ENCODE results near the gene RNF207. TPM values are rescaled to one million over a fixed set of nuclear protein-coding genes. Genes with fewer than 3 reads are reported as not detected.

Gene RNF207
- total RNA-seq, 1 experiment from 2014 or later = 9.2 TPM

GRCh38 chr1:6188466-6188865 lies 17.5 kb upstream of the RNF207 start (continued):
- TF ChIP-seq, protein P1, sequence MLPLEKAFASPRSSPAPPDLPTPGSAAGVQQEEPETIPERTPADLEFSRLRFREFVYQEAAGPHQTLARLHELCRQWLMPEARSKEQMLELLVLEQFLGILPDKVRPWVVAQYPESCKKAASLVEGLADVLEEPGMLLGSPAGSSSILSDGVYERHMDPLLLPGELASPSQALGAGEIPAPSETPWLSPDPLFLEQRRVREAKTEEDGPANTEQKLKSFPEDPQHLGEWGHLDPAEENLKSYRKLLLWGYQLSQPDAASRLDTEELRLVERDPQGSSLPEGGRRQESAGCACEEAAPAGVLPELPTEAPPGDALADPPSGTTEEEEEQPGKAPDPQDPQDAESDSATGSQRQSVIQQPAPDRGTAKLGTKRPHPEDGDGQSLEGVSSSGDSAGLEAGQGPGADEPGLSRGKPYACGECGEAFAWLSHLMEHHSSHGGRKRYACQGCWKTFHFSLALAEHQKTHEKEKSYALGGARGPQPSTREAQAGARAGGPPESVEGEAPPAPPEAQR (CRISPR knock-in tag; IDR thresholded peaks at IDR 0.05) = no peak
- TF ChIP-seq JAZF1 (CRISPR knock-in tag; IDR thresholded peaks at IDR 0.05) (no peak), ZNF232 (CRISPR knock-in tag; IDR thresholded peaks at IDR 0.05) (no peak)
- TF ChIP-seq, protein P2, sequence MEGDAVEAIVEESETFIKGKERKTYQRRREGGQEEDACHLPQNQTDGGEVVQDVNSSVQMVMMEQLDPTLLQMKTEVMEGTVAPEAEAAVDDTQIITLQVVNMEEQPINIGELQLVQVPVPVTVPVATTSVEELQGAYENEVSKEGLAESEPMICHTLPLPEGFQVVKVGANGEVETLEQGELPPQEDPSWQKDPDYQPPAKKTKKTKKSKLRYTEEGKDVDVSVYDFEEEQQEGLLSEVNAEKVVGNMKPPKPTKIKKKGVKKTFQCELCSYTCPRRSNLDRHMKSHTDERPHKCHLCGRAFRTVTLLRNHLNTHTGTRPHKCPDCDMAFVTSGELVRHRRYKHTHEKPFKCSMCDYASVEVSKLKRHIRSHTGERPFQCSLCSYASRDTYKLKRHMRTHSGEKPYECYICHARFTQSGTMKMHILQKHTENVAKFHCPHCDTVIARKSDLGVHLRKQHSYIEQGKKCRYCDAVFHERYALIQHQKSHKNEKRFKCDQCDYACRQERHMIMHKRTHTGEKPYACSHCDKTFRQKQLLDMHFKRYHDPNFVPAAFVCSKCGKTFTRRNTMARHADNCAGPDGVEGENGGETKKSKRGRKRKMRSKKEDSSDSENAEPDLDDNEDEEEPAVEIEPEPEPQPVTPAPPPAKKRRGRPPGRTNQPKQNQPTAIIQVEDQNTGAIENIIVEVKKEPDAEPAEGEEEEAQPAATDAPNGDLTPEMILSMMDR (IDR thresholded peaks at IDR 0.05) = no peak
- TF ChIP-seq, protein P3, sequence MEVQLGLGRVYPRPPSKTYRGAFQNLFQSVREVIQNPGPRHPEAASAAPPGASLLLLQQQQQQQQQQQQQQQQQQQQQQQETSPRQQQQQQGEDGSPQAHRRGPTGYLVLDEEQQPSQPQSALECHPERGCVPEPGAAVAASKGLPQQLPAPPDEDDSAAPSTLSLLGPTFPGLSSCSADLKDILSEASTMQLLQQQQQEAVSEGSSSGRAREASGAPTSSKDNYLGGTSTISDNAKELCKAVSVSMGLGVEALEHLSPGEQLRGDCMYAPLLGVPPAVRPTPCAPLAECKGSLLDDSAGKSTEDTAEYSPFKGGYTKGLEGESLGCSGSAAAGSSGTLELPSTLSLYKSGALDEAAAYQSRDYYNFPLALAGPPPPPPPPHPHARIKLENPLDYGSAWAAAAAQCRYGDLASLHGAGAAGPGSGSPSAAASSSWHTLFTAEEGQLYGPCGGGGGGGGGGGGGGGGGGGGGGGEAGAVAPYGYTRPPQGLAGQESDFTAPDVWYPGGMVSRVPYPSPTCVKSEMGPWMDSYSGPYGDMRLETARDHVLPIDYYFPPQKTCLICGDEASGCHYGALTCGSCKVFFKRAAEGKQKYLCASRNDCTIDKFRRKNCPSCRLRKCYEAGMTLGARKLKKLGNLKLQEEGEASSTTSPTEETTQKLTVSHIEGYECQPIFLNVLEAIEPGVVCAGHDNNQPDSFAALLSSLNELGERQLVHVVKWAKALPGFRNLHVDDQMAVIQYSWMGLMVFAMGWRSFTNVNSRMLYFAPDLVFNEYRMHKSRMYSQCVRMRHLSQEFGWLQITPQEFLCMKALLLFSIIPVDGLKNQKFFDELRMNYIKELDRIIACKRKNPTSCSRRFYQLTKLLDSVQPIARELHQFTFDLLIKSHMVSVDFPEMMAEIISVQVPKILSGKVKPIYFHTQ (CRISPR knock-in tag; IDR thresholded peaks at IDR 0.05) = no peak

GRCh38 chr1:6191968-6192367 lies 14.0 kb upstream of the RNF207 start:
- H3K27me3 Mint-ChIP-seq (ENCODE audit: low read depth) = no peaks in the 10 kb centered on the region
- H3K4me3 Mint-ChIP-seq = no peak overlapping the region
- H3K9me3 Mint-ChIP-seq = no peaks in the 10 kb centered on the region
- H3K4me1 Mint-ChIP-seq = peaks cover 8% of the 10 kb centered on the region
- no peak overlapping the region for H3K27ac Mint-ChIP-seq
- DNase-seq (ENCODE audit: low spot score) (no peak), ATAC-seq (no peak)
- no peak for TF ChIP-seq FOXP1 (CRISPR knock-in tag; IDR thresholded peaks at IDR 0.05; ENCODE audit: borderline replicate concordance)
- TF ChIP-seq FOXJ3 (CRISPR knock-in tag; IDR thresholded peaks at IDR 0.05; ENCODE audit: borderline replicate concordance) = no peak
- TF ChIP-seq NFE2L1 (CRISPR knock-in tag; IDR thresholded peaks at IDR 0.05) = no peak
- TF ChIP-seq ZBTB43 (CRISPR knock-in tag; IDR thresholded peaks at IDR 0.05) = no peak
- no peak for TF ChIP-seq IRF1 (CRISPR knock-in tag; IDR thresholded peaks at IDR 0.05)
- no peak for TF ChIP-seq ZNF317 (CRISPR knock-in tag; IDR thresholded peaks at IDR 0.05; ENCODE audit: borderline replicate concordance, low read depth)
- no peak for TF ChIP-seq CBFB (CRISPR knock-in tag; IDR thresholded peaks at IDR 0.05; ENCODE audit: low read depth)
- TF ChIP-seq E2F1 (CRISPR knock-in tag; IDR thresholded peaks at IDR 0.05) = no peak
- no peak for TF ChIP-seq ZNF396 (CRISPR knock-in tag; IDR thresholded peaks at IDR 0.05; ENCODE audit: borderline replicate concordance)
- POLR2A ChIA-PET = interaction anchor here (0.7 kb wide), 1 partner anchor 13 kb away, joined by 3 read pairs; no protein-coding TSS in a partner anchor
- CTCF ChIA-PET = interaction anchor here (2.0 to 8.4 kb wide), 2 partner anchors 10 to 14 kb away, joined by 5 to 77 read pairs; partner anchors contain the start of gene RNF207
- peaks cover 70% of the 10 kb centered on the region for H3K36me3 Mint-ChIP-seq

All from WTC11 (cell line).